HG02798 (cell line): Measurements from ENCODE around the gene SPOCK1.
"Not testable (repeated sequence)": the region's sequence is repeated elsewhere in the genome, so short reads cannot be mapped to it uniquely, and the experiment has no call there.

ENCODE experiments used
- ATAC-seq: cut with Tn5 transposase; IDR thresholded peaks from one replicate; pipeline ENCODE4 v1.9.1; 2021; ENCODE audit warnings: mild to moderate bottlenecking; ENCODE audit not compliant: unreplicated experiment, poor library complexity

The SPOCK1 gene

DNA sequence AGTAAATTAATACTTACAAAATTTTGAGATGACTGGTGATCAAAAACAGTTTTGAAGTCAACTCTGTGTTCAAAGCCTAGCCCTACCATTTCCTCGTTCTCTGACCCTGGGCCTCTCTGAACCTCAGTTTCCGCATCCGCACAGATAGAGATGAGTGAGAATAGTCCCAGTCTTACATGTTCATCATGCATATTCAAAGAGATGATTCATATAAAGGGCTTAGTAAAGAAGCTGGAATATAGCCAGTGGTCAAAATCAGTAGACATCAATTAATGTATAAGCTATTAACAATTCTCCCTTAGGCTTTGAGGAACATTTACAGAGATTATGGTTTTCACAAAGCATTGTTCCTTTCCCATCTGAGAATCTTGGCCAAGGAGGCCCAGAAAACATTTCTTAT, 250.6 kb downstream of the SPOCK1 start:
- ATAC-seq: no peak

DNA sequence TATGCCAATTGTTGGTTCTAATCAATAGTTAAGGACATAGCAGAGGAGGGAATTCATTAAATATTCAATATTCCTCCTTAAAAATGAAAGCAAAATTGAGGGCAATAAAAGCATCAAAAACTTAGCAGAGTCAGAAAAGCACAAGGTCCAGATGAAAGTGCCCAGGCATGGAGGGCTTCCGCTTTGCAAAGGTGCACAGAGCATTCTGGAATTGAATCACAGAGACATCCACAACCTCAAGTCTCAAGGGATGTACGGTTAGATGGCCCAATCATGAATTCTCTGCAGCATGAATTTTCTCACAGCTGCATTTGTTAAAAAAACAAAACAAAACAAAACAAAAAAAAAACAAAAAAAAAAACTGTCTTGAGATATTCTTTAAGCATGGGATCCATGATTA, 253.7 kb downstream of the SPOCK1 start:
- peak; percentile 62 for ATAC-seq

DNA sequence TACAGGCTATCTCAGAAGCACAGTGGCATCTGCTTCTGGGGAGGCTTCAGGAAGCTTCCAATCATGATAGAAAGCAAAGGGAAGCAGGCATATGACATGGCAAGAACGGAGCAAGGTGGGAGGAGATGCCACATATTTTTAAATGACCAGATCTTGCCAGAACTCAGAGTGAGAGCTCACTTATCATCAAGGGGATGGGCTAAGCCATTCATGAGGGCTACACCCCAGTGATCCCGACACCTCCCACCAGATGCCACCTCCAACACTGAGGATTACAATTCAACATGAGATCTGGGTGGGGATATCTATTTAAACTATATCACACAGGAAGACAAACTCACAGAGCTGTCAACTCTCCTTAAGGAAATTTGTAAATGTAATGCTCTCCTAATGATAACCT, 258.8 kb downstream of the SPOCK1 start:
- no peak for ATAC-seq

DNA sequence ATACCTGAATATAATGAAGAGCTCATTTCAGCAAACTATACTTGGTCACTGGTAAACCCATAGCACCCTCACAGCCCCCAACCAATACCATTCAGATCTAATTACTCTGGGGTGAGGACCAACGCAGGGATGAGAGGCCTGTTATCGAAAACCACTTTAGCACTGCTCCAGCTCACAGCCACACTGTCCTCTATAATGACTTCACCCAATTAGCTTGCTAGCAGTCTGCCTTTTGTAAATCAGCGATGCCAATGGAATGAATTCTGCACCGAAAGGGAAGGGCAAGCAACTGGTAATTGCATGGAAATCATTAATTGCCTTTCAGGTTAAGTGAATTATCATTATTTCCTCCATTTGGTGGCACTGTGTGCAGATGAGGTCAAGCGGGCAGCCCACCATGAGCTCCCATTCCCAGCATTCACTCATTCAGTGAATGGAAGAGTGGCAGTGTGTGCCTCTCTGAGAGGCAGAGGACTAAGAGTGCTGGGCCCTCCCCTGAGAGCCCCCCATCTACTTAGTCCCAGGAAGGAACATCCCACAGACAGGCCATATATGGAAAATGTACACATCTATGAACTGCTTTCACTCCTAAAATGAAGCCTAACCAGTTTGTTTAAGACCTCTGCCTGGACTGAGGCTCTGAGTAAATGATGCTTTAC, 262.1 kb downstream of the SPOCK1 start:
- ATAC-seq: no peak

DNA sequence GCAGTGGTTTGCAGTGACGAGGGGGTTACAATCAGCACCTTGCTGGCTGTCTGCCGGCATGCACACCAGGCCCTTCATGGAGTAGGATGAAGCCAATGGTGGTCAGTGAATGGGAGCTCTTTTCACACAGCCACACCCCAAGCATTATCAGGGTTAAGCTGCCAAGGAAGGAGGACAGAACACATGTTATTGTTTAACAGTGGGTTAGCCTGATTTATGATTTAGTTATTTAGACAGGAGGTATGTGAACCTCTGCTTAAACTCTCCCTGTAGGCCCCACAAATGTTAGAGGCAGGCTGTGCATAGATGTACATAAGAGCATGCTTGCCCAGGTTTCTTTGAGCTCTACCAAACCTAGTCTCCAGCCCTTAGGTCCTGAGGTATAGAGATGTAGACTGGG, 262.9 kb downstream of the SPOCK1 start:
- ATAC-seq: no peak

DNA sequence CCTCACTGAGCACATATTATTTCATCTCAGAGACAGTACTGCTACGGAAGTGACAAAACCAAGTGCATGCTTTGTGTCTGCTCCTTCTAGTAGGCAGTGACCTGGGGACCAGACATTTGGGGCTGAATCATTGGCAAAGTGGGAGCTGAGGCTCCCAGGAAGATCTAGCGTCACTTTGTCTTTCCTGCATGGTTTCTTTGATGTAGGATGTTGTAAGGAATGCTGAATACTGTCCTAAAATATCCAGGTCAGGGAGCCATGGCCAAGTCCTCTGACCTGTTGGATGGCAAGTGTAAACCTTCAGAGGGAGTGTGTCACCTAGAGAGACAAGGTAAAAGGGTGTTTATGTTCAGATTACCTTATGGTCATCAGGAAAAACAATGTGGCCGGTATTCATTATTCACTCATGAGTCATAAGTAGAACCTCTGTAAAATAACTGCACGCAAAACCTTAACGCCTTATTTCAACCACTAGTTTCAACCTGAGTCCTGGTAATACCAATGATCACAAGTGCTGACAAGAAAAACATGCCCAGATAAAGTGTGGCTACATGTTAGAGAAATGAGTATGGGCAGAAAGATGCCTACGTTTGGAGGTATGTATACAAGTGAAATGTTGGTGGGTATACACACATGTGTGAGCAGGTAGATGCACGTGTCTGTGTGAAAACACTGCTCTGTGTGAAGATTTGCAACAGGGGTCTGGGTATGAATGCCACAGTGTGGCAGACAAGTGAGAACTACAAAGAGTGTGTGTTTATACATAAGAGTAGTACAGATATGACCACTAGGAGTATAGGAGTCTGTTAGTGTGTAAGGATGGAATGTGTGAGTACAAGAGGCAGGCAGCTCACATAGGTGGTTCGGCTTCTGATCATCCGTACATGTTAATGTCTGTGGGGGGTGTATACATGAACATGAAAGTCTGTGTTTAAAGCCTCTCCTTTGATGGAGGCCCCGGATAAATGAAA, 263.9 kb downstream of the SPOCK1 start:
- ATAC-seq: peak; percentile 69

DNA sequence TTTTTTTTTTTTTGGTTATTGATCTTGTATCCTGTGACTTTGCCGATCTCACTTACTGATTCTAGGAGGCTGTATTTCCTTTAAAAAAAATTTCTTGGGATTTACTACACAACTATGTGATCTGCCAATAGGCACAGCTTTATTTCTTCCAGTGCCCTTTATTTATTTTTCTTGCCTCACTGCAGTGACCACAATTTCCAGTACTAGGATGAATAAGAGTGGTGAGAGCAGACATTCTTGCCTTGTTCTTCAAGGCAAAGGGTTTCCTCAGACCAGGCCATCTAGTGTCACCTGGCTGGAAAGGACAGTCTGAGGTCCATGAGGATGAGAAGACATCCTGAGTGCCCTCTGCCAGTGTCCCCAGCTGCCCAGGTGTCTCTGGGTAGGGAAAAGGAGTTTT, 265.4 kb downstream of the SPOCK1 start:
- no peak for ATAC-seq

DNA sequence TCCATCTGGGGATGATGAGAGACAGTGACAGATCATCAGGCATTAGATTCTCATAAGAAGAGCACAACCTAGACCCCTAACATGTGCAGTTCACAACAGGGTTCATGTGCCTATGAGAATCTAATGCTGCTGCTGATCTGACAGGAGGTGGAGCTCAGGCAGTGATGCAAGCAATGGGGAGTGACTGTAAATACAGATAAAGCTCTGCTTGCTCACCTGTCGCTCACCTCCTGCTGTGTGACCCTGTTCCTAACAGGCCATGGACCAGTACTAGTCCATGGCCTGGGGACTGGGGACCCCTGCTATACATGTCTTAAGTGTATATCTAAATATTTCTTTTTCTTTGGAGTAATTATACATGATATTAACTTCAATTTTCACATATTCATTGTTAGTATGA, 265.8 kb downstream of the SPOCK1 start:
- ATAC-seq: not testable (repeated sequence)

DNA sequence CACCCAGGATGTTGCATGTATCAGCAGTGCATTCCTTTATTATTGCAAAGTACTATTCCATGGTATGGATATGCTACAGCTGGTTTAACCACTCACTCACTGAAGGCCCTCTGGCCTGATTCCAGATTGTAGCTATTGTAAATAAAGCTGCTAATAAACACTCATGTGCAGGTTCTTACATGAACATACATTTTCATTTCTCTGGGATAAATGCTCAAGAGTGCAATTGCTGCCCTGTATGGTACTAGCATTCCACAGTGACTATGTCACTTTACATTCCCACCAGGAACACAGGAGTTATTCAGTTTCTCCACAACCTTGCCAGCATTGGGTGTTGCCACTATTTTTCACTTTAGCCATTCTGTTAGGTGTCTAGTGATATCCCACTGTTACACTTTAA, 267.6 kb downstream of the SPOCK1 start:
- ATAC-seq: no peak

DNA sequence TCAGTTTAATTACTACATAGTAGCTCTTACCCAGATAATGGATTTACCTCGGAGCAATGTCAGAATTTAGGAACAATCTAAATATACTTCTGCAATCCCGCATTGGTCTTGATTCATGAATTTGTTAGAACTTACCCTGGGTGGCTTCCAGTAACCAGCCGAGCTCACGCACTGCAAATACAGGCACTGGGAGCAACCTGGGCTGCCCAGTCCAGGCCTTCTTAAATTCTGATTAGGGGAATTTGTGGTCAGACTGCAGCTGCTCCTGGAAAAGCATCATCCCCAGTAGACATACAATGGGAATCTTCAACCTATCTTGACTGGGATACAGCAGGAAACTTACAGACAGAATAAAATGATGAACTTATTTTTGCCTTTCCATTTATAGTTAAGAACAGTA, 270.3 kb downstream of the SPOCK1 start:
- no peak for ATAC-seq

DNA sequence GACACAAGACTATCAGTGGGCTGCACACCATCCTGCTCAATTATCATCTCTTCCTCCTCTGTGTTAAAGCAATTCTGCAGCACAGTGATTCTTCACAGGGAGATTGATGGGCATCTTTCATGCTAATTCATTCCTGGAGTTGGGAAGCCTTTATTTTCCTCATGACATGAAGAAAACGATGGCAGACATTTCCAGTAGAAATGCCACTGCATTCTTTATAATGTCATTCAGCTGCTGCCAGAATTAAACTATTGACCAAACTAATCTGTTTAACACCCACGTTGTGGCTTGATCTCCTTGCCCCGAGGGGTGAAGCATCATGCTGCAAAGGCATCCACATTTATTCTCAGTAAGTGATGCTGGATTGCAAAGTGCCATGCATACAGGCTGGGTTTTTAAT, 273.0 kb downstream of the SPOCK1 start:
- ATAC-seq: no peak

DNA sequence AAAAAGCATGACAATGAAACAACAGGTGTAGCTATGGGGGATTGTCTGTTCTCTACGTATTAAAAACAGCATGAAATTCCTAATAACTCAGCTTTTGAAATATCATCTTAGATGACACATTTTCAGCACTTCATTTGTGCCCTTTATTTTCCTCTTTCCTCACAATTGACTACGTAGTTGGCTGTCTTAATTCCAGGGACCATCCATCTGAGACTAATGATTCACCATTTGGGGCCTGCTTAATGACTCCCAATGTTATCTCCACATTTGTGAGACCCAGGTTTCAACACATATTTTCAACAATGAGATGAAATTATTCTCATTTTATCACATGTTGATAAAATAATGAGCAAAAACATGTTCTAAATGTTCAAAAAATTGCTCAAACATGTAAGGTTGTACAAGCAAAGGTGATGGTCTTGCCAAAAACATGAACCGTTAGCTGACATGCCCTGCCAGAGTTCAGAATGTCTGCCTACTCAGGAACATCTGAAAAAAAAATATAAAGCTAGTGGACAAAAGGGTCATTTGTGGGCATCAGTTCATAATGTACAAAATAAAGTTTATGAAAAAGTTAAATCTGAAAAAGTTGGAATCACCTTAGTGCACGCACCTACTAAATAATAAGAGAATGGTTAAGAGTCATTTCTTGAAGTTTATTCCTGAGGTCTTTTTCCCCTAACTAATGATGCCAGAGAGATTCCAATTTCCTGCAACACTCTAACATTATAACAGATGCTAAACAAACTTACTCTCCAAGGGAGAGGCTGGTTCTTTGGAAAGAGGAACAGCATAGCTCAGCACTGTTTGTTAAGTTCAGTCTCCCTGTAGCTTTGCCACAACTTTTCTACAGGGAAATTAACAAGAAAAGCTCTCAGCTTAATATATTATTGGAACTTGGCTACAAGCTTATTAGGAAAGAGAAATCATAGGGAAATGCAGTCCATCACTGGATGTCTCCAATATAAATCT, 275.5 kb downstream of the SPOCK1 start:
- no peak for ATAC-seq

DNA sequence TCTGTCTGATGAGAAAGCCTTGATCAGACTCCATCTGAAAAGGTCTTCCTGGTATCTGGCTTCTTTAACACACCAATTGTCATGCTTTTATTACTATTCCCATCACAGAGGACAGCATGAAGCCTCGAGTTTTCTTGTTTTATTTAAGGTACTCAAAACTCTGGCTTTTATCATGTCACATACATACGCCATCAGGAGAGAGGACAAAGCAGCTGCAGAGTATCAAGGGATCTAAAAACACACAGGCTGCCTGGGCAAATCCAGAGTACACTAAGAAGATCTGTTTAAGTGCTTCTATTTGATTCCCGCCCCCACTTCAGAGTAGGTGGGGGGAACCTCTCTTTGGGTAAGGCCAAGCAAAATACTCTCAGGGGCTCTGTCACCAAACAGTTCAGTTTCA, 277.2 kb downstream of the SPOCK1 start:
- no peak for ATAC-seq

DNA sequence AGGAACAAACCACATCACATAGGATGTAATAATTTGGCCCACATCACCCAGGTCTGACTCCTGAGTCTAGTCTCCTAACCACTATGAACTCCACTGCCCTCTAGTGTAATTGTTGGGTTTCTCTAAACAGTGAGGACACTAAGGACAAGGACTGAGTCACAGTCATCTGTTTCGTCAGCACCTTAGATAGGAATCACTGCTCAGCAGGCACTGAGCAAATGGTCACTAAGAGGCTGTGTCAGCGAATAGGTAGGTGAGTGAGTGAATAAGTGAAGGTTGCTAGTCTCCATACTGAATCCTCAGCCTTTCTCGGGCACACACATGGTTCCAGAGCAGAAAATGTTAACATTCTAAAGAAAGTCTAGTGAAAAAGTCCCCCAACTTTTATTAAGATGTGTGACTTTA, 278.6 kb downstream of the SPOCK1 start:
- ATAC-seq: peak; percentile 85

DNA sequence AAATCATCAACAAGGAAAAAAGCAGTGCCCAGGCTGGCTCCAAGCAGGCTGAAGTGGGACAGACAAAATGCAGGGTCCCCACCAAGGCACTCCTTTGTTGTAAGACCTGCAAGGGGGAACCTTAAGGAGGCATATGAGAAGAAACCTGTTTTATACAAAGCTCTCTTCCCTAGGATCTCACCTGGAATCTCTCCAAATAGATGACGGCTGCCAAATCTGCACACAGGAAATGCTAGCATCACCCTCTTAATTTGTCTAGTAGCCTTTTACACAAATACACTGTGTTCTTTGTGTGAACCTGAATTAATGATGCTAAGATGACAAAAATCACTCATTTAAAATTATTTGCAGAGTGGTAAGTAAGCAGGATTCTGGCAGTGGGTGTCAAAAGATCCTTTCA, 280.2 kb downstream of the SPOCK1 start:
- no peak for ATAC-seq

DNA sequence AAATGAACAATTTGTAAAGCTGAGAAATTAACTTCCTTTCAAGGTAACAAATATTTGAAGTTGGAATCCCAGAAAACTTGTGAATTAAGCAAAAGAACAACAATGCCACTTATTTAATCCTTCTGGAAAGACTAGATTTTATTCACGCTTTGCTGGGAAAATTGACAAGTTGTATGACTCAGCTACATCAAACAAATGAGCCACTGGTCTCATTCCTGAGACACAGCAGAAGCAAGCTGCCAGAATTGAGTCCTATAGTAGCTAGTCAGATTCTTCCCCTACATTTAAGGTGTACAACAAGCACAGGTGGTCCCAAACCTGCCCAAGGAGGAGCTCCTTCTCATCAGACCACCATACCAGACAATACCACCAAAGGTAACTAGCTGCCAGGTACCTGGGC, 280.7 kb downstream of the SPOCK1 start:
- ATAC-seq: no peak

DNA sequence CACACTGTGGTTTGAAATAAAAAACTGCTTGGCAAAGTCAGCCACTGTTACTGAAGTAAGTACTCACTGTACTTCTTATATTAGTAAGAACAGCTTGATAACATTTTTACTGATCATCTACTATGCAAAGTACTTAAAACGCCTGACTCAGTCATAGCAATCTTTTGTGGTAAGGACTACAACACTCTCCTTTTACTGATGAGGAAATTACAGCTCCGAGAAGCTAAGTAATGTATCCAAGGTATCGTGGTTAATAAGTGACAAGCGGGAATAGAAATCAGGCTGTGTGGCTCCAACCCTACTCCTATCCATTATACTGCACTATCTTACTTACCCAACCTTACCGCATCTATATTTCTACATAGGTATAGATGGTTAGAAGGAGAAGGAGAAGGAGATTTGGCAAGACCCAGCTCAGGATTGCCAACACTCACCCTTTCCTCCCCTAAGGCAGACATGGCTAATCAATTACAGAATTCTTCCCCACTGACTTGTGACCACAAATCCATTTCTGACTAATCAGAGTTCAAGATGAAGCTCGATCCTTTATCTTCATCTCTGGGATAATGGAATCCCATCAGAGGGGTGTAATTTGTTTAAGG, 281.4 kb downstream of the SPOCK1 start:
- no peak for ATAC-seq

DNA sequence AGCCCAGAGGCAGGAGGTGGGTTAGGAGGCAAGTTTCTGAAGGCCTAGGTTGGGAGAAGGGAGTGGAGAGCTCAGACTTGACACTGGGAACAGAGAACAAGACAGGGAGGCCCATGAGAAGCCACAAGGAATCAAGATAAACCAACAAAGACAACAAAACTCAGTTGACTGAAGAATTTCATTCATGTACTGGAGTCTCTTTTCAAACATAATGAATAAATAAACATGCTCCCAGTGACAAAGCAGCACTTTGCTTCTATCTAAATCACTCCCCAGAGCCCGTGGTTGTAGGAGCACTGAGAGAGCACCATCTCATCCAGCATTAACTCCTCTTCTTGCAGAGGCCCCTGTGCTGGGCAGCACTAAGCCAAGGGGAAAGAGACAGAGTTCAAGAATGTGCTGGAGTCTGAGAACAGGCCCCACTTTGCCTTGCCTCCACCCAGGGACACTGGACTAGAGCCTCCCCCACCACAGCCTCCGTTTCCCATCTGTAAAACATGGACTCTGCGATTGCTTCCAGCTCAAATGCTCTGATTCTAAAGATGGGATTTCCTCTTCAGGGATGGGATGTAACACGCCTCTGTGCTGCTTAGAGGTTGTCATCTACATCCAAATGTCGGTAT, 282.0 kb downstream of the SPOCK1 start:
- no peak for ATAC-seq

DNA sequence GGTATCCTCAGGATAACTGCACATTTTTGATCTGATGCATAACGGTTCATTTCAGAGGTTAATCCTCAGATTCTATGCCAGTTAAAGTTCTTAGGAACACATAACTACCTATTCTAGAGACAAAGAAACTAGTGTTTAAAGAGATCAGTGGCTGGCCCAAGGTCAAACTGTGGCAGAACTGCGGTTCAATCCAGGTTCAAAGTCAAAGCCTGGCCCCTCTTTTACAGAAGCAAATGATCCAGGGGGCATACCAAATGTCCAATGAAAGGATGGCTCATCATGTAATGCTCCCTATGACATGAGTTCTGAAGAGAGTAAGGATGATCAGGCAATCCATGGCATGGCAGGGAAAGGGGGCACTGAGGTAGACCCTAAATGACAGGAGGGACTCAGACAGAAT, 283.3 kb downstream of the SPOCK1 start:
- no peak for ATAC-seq

DNA sequence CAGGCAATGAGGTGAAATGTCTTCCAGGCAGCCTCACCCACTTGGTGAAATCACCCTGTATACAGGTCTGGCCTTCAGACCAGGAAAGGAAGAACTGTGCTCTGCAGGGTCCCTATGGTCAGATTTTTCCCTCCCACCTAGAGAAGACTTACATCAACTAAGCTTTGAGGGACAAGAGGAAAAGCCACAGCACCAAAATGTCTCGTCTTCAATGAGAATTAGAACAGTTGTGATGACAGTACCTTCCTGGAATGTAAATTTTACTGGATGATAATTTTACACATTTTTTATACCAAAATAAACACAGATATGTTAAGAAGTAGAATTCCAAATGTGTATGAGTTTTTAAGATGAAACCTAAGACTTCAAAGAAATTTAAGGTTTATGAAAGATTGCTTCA, 283.9 kb downstream of the SPOCK1 start:
- no peak for ATAC-seq
